Stimulated activated CD4-positive, alpha-beta T cell treated with anti-CD3 and anti-CD28 coated beads, Interleukin-4, amount 100 ng/mL, for 1 hour (primary cell): Measurements from ENCODE around the gene TUBB2A.
"Not testable (repeated sequence)": the region's sequence is repeated elsewhere in the genome, so short reads cannot be mapped to it uniquely, and the experiment has no call there.

Source experiments
- DNase-seq: peaks from one replicate; pipeline ENCODE4 v3.0.0-alpha.2; 2020

TUBB2A gene

GRCh38 chr6:3157131-3157933 lies at the start of gene TUBB2A:
Gene TUBB2A, minus strand, starts transcription at chr6:3157544. Its CDS starts 81 bp downstream, at chr6:3157463.
- peak; percentile 88 for DNase-seq

GRCh38 chr6:3206339-3207015 lies 49.1 kb upstream of the TUBB2A start:
- no peak for DNase-seq

GRCh38 chr6:3205913-3206312 lies 48.6 kb upstream of the TUBB2A start:
- DNase-seq: no peak

DNA sequence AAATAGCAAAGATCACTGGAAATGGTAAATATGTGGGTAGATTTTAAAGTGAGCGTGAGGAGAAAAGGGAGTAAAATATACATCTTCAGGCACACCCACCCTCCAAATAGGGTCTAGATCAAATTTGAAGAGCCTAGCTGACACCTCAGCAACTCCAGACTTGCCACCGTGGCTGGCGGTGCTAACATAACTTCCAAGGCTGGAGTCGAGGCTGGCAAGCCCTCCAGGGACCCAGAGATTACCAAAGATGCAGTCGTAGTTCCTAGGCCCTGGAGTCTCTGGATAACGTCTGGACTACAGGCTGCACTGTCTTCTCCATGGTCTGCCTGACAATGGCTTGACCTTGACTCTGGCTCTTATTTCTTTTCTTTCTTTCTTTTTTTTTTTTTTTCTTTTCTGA lies 47.6 kb upstream of the TUBB2A start:
- no peak for DNase-seq

DNA sequence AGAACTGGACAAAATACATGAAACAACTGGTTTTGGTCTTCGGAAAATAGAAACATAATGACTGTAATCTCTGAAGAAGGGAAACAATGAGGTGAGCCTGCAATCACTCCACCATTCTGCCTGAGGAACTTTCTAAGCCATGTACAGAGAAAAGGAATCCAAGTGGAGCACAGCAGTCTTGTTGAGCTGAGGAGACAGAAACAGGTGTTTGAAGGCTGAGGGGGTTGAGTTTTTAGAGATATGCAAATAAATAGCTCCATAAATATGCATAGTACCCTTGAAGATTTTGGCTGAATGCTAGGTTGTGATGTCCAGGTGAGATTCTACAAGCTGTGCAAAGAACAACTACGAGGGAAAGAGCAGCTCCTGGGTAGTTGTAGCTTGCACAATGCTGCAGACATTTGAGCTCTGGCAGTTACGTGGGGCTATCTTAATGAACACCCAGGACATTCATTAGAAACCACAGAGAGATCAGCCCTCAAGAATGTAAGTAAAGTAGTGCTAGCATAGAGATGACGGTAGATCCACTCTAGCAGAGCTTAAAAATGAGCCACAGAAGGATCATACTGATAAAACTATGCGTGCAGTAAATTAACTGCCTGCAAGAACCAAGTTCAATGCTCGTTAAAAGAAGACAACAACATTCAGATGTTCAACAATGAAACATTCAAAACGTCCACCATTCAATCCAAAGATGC lies 45.8 kb upstream of the TUBB2A start:
- DNase-seq: no peak

DNA sequence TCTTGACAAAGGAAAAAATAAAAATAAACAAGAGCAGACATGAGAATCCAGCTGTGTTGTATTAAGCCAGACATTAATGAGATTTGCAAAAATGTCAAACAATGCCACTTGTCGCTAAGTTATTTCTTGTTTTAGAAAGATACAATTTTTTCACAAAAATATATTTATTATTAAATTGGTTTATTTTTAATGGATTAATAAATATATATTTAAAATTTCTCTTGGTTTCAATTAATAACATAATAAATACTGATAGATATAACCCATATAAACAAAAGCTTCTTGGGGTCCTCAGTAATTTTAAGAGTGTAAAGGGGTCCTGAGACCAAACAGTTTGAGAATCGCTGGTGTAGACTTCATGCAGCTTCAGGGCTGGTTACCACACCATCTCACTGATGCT lies 44.0 kb upstream of the TUBB2A start:
- DNase-seq: no peak

- no peak for DNase-seq
Measured at GRCh38 chr6:3200682-3201081, 43.3 kb upstream of the TUBB2A start.

DNA sequence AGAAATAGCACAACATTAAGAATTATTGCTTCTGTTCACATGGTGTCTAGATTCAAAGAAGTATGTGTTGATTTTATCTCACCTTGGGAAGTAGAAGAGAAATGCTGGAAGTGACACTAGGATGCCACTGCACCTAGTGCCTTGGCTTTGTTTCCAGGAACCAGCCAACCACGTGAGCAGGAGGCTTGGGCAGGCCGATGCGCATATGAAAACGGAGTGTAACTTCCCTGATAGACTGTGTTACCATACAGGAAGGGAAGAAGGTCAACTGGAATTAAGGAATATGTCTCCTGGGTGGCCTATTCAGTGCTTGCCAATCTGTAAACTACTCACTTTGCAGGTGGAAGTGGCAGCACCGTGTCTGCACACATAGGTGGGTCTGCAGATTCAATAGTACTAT lies 42.0 kb upstream of the TUBB2A start:
- DNase-seq: no peak

GRCh38 chr6:3197734-3198133 lies 40.4 kb upstream of the TUBB2A start:
- DNase-seq: not testable (repeated sequence)

DNA sequence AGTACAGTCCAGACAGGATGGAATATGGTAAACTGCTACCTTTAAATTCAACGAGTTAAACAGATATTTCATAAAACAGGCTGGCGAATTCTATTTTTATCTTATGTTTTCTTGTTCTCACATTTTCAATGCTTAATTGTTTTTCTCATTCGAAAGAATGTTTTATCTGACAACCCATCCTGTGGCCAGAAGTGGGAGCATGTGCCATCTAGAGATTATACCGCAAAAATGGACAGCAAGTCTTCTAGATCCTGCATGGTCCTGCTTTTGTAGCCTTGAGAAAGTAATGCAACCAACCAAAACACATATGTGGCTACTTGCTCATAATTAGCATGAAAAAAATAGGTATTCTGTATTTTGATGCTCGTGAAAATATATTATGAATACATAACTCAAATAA lies 39.4 kb upstream of the TUBB2A start:
- no peak for DNase-seq

DNA sequence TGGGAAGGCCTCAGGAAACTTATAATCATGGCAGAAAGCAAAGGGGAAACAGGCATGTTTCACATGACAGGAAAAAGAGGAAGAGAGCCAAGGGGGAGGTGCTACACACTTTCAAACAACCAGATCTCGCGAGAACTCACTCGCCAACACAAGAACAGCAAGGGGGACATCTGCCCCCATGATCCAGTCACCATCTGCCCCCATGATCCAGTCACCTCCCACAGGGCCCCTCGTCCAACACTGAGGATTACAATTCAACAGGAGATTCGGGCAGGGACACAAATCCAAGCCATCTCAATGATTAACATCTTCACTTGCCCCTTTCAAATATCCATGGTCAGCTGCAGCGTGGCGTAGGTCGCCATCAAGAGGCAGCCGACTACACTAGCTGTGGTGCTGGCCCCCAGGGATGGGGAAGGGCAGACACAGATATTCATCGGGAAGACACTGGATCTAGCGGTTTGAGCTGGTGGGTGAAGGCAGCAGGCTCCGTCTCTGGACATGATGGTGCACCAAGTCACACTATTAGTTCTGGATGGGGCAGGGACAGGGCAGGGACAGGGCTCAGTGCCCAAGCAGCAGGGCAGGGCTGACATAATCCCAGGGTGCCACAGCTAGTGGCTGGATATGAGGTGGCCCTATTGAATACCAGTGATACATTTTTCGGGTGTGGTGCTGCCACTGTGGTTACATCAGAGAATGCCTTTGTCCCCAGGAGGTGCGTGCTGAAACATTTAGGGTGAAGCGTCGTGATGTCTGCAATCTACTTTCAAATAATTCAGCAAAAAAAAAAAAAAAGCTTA lies 38.6 kb upstream of the TUBB2A start:
- DNase-seq: no peak

DNA sequence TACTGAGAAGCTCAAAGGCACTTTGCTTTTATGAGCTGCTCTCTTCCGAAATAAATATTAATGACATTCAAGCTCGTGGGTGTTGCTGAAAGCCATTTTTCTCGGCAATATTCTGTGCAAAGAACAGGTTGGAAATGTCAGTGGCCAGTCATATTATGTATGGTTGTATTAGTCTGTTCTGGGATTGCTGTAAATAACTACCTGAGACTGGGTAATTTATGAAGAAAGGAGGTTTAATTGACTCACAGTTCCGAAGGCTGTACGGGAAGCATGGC lies 38.0 kb upstream of the TUBB2A start:
- DNase-seq: no peak

- no peak for DNase-seq
Measured at GRCh38 chr6:3194535-3195419, 37.4 kb upstream of the TUBB2A start.

- DNase-seq: no peak
Measured at GRCh38 chr6:3193102-3193849, 35.9 kb upstream of the TUBB2A start.

DNA sequence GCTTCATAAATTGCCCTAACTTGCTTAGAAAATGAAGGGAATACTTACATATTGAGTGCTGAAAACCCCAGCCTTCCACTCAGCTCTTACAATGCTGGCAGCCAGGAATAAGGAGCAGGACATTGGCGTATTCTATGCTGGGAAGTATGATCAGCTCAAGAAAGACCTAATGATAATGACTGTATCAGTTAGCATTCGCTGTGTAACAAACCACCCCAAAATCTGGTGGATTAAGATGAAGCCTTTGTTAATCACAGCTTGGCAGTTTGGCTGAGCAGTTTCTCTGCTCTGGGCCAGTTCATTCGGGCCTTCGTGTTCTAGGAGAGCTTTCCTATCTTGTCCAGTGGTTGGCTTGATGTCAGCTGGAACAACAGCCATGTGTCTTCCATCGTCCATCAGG lies 33.4 kb upstream of the TUBB2A start:
- DNase-seq: no peak

DNA sequence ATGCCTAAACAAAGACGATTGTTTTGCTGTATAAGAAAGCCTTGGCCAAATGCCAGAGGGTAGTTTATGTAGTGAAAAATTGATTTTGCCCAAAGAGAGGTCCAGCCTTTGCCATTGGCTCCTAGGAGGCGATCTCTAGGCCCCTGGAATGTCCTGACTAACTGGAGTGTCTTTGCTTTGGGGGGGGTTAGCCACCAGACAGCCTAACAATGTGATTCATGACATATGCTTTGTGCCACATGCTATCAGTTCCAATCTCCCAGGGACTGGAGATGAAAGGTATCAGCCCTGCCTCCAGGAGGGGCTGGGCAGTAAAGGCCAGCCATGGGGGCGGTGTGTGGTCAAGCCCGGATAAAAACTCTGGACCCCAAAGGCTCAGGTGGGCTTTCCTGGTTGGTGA lies 32.7 kb upstream of the TUBB2A start:
- no peak for DNase-seq

DNA sequence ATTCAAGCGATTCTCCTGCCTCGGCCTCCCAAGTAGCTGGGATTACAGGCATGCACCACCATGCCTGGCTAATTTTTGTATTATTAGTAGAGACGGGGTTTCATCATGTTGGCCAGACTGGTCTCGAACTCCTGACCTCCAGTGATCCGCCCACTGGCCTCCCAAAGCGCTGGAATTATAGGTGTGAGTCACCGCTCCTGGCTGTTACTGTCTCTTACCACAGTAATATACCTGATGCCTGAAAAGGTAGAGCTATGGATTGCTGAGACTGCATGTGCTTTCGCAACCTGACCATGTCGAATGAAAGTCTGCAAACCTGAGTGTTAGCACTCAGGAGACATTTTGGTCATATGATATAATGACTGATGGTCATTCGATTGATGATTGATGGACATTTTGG lies 31.8 kb upstream of the TUBB2A start:
- not testable (repeated sequence) for DNase-seq

- DNase-seq: no peak
Measured at GRCh38 chr6:3188262-3188661, 30.9 kb upstream of the TUBB2A start.

DNA sequence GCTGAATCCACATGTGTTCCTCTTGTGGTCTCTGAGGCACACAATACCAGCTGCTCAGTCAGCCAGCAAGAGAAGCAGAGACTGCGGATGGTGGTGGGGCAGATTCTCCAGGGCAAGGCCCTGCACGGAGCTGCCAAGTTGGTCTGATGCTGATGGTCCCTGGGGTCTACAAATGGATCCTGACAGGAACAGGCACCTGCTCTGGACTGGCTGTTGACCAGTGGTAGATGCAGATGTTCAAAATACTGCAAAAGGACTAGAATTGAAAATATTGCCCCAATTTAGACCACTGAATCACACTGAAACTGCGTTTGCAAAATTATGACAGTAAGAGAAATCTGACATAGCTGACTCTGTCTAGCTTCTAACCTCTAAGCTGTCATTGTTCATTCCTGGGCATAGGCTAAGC lies 29.6 kb upstream of the TUBB2A start:
- DNase-seq: no peak

GRCh38 chr6:3183066-3183465 lies 25.7 kb upstream of the TUBB2A start:
- no peak for DNase-seq

DNA sequence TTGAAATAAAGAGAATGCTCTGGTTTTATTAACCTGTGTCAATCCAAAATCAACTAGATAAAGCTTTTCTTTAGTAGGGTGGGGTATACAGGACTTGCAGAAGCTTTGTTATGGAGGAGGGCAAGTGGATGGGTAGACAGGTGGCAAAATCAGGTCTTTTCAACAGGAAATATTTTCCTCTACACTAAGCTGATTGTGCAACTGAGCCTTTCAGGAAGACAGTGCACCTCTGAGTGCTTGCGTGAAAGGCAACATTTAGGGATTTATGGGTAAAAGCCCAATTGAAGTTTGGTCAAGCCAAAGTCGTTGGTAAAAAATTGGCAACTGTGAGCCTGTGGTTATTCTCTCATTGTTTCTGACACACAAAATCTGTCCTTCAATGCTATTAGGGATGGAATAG lies 23.8 kb upstream of the TUBB2A start:
- DNase-seq: no peak

DNA sequence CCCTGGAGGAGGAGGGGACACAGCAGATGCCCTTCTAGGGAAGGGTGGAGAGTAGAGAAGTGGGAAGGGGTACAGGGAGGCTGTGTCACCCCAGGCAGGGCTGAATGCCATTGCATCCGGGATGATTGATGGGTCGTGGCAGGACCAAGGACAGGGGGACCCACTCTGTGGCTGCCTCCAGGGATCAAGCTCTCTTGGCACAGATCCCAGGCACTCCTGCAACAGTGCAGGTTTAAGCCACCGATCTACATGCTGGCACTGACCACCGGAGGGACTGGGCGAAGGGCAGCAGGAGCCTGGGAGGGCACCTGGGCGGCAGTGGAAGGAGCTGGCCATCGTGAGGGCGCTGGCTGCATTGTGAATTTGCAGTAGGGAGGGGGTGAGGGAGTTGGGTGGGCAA lies 22.6 kb upstream of the TUBB2A start:
- DNase-seq: not testable (repeated sequence)
